HG03521 (cell line): ENCODE data around the gene USP49.
A peak's percentile ranks its signal among the peaks of the same experiment; 100 is the strongest.
"Not testable (repeated sequence)": the region's sequence is repeated elsewhere in the genome, so short reads cannot be mapped to it uniquely, and the experiment has no call there.

Experiments
- ATAC-seq: cut with Tn5 transposase; IDR thresholded peaks from one replicate; pipeline ENCODE4 v1.9.1; 2021; ENCODE audit warnings: mild to moderate bottlenecking, moderate library complexity; ENCODE audit not compliant: unreplicated experiment

USP49 gene

DNA sequence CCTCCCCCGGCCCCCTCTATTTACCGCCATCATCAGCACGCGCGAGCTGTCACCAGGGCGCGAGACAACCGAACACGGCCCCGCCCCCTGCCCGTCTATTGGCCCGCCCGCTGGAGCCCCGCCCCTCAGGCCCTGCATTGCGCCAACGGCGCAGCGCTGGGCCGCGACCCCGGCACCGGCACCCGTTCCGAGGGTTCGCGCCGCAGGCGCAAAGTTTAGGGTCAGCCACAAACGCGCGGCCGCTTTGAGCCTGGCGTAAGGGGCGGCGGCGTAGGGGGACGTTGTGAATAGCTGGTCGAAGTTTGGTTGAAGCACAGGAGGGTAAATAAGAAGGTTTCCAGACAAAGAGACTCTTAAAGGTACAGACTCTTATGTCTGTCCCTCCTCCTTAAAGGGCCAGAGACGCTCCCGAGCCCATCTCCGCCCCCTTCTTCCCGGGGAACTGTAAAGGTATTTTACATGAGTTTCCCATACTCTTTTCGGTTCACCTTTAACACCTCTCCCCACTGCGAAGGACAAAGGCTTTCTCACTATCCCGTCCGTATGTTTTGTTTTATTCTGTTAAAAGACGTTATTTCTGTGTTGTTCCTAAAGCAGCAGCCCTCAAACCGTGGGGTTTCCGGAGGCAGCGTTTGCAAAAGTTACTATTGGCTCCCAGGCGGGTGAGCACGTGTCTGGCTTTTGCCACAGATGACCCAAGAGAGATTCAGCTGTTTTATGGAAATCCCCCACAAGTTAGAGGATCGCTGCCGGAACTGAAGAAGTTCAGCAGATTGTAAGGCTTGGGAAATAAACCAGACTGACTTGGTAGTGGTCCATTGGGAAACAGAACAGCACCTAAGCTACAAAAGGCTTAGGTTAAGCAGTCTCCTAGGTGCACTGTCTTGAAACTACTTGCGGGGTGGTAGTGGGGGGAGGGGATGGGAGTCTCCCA is at the start of gene USP49:
USP49 (minus strand) TSS at position 76 of the 934 bp plus-strand sequence. CDS start 88,392 bp downstream, outside the sequence.
- peak; percentile 78 for ATAC-seq

GRCh38 chr6:41943456-41943855 is 48.3 kb upstream of the USP49 start:
- ATAC-seq: no peak

DNA sequence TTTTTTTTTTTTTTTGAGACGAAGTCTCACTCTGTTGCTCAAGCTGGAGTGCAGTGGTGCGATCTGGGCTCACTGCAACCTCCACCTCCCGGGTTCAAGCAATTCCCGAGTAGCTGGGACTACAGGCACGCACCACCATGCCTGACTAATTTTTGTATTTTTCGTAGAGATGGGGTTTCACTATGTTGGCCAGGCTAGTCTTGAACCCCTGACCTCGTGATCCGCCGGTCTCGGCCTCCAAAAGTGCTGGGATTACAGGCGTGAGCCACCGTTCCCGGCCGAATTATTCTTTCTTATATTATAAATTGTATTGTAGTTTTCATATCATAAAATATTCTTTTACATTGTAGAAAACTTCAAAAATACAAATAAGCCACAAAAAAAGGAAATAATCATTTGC is 47.7 kb upstream of the USP49 start:
- not testable (repeated sequence) for ATAC-seq

DNA sequence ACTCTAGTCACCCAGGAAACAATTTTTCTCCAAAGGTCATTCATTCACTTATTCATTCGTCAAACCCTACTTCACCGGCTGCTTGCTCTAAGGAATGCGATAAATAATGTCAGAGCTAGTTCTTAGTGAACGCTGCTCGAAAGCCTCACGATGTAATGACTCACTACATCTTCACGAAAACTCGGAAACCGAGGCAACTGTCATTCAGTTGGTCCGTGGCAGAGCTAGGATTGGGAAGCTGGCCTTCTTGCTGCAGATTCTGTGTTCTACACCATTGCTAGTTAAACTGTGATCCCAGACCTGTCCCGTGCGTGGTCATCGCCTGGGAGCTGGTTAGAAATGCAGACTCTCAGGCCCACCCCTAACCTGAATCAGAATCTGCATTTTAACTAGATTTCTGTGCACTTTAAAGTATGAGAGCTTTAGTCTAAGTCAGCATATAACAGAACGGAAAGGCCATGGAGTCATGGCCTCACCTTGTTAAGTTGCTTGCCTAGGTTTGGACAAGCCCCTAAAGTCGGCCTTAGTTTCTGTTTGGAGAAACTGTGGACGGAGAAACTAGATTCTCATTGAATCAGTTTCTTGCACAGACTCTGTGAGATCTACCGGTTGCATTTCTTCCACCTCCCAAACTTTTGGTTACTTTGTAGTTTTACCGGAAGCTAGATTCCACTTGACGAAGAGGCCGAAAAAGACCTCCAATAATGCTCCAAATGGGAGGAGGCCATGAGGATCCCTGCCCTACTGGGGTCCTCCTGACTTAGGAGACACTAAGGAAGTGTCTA is 47.1 kb upstream of the USP49 start:
- no peak for ATAC-seq

DNA sequence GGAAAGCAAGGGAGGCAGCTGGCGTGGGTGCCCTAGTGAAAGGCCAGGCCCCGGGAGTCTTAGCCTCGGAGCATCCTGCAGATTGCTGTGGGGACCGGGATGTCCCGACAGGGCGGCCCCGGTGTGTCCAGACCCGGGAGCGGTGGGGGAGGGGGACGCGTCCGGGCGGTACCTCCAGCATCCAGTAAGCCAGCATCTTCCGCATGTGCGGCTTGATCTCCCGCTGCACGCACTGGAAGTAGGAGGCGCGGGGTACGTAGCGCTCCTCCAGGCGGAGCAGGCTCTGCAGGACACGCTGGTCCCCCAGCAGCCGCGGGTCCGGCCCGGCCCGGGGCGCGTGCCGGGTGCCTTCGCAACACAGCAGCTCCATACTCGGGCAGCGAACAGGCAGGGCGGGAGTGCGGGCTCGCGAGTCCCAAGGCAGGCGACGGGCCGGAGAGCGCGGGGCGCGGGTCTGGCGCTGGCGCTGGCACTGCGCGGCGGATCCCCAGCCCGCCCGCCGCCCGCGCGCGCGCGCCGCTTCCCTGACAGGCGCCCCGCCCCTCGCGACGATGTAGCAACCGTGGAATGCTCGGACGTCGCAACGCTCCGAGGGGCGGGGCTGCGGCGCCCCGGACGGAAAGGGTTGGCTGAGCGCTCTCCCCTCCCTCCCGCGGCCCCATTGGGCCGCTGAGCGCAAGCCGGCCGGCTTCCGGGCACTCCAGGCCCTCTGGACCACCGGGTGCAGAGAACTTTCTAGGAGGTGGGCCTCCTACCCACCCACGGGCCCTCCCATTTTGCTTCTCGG is 46.3 kb upstream of the USP49 start, which contains the start of gene CCND3:
CCND3 (minus strand) TSS at position 529 of the 787 bp plus-strand sequence; CDS start at position 370, 159 bp downstream.
- ATAC-seq: peak; percentile 91

DNA sequence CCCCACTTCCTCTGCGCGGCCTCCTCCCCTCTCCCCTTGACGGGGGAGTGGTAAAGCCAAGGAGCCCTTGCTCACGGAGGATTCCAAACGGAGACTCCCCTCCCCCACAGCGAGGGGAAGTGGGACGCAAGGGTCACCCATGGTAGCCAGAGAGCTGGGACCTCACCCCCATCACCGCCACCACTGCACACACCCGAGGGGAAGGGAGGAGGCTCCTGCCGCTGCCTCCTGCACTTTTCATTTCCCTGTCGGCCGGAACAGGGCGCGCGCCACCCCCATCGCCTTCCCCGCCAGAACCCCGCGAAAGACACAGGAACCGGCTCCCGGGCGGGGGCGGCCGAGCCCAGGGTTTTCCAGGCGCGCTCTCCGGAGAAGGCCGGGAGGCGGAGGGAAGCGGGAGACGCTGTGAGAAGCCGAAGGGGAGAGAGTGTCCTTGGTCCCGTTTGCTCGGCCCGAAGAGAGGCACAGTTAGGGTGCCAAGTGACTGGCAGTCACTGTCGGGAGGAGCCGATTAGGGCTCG is 45.6 kb upstream of the USP49 start:
- no peak for ATAC-seq

DNA sequence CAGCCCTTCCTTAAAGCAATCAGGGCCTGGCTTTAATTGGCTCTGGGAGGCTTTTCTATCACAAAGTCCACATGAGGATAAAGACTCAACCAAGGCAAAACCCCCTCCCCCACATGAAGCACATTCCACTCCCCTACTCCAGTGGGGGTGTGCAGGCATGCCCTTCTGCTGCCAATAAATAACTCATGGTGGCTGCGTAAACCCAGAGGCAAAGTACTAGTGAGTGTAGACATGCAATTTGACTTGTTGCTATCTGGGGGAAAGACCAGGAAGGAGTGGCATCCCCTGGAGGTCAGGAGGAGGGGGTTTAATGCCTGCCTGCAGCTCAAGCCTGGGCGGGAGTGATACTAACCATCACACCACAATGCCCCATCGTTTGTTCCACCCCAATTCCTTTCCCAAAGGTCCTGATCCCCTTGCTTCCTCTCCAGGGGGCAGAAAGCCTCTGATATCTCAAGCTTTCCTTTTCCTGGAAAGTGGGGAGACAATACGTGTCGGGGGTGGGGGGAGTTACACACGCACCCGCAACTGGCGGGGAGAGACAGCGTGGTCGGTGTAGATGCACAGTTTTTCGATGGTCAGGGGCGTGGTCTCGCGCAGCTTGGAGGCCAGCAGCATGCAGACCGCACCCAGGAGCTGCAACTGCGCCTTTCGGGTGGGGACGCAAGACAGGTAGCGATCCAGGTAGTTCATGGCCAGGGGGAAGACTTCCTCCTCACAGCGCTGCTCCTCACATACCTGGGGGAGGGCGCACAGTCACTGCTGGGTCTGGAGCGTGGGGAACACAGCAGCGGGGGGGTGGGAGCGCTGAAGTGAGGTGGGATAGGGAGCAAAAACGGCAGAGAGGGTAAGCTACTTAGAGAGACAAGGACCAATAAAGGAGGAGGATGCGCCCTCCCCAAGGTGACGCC is 44.9 kb upstream of the USP49 start:
- no peak for ATAC-seq

DNA sequence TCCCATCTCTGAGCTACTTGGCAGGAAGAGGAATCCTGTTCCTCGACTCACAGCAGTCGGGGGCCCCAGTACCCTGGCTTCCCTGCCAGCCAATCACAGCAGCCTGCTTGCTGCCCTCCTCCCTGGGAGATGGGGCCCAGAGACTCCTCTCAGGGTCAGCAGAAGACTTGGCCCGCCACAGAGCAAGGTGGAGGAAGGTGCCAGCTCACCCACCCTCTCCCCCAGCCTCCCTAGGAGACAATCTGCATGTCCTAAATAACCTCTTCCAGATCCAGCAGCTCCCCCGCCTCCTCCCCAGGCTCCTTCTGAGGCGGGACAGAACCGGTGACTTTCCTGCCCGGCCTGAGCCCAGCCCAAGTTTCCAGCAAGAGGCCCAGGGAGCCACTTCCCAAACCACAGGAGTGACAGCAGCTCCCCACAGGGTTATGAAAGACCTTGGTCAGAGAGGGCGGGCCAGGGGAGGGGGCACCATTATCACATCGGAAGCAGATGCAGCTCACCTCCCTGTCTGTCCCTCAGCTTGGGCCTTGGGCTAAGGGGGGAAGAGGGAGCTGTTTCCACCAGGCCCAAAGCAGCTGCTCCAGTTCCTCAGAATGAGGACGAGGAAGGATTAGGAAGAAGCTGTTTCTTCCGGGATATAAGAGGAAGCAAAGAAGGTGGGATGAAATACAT is 44.1 kb upstream of the USP49 start:
- no peak for ATAC-seq

DNA sequence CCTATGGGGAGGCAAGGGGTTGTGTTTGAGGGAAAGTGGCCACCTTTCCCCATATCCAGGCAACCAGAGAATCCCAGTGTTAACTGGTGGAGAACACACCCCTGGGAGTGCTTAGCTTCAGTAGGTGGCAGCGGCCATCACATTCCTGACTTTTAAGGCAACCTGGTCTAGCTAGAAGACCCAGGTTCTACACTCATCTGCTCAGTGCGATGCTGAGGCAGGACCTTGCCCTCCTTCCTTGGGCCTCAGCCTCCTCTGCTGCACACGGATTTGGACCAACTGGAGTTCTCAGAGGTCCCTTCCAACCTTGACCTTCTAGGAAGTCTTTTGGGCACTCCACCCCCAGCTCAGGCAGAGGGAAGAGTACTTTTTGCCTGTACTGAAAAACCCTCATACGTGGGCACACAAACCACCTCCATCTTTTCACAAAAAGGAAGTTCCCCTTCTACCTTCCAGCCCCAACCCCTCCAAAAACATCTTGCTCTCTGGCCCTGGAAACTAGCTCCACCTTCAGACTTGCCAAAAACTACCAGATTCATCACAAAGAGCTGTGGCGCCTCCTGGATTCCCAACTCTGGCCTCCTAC is 43.5 kb upstream of the USP49 start:
- no peak for ATAC-seq

GRCh38 chr6:41937861-41938574 is 42.8 kb upstream of the USP49 start:
- ATAC-seq: no peak

- ATAC-seq: no peak
Measured at GRCh38 chr6:41937472-41937860, 42.3 kb upstream of the USP49 start.

GRCh38 chr6:41936073-41936837 is 41.1 kb upstream of the USP49 start:
- no peak for ATAC-seq

DNA sequence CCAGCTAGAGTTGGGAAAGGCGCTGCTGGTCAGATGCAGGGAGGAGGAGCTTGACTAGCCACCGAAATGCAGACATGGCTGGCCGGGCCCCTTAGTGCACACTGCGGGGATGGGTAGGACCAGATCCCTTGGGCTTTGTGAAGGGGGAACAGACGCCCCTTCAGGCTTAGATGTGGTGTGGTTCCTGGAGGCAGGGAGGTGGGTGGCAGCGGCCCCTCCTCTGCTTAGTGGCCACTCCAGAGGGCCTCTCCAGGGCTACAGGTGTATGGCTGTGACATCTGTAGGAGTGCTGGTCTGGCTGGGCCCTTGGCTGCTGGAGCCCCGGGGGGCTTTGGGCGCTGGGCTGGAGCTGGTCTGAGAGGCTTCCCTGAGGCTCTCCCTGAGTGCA is 40.5 kb upstream of the USP49 start:
- no peak for ATAC-seq

- ATAC-seq: no peak
Measured at GRCh38 chr6:41935193-41935574, 40.0 kb upstream of the USP49 start.

GRCh38 chr6:41934278-41935192 is 39.4 kb upstream of the USP49 start:
- ATAC-seq: no peak

DNA sequence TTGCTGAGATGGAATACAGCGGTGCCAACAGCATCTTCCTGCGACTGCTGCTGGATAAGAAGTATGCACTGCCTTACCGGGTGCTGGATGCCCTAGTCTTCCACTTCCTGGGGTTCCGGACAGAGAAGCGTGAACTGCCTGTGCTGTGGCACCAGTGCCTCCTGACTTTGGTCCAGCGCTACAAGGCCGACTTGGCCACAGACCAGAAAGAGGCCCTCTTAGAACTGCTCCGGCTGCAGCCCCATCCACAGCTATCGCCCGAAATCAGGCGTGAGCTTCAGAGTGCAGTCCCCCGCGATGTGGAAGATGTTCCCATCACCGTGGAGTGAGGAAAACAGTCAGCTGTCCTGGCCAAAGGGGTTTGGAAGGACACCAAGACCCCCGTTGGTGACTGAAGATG is 37.2 kb upstream of the USP49 start:
- no peak for ATAC-seq
